ENCODE data around the gene ATG5.
A peak's percentile ranks its signal among the peaks of the same experiment; 100 is the strongest.

The ATG5 gene

DNA sequence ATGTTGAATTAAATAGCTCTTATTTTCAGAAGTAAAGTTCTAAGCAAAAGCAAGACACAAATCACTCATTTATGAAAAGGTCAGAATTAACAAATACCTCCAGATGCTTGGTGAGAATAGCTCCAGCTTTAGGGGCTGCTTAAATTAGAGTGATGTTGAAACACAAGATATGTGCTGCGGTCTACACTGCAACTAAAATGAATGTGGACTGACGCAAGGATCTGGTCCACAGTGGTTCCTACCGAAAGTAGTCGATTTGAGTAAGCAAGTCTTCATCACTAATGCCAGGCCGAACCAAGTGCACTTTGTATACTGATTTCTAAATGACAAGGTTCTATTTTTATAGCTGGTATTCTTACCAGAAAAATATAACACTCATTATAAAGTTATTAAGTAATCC is 143.1 kb downstream of the ATG5 start:
- peak in 1 of 2 experiments; percentile 46 for DNase-seq
- TF ChIP-seq POLR2A (IDR thresholded peaks at IDR 0.05; ENCODE audit: low read length) (no peak), GATA1 (IDR thresholded peaks at IDR 0.05; ENCODE audit: low read depth, low read length) (no peak)

DNA sequence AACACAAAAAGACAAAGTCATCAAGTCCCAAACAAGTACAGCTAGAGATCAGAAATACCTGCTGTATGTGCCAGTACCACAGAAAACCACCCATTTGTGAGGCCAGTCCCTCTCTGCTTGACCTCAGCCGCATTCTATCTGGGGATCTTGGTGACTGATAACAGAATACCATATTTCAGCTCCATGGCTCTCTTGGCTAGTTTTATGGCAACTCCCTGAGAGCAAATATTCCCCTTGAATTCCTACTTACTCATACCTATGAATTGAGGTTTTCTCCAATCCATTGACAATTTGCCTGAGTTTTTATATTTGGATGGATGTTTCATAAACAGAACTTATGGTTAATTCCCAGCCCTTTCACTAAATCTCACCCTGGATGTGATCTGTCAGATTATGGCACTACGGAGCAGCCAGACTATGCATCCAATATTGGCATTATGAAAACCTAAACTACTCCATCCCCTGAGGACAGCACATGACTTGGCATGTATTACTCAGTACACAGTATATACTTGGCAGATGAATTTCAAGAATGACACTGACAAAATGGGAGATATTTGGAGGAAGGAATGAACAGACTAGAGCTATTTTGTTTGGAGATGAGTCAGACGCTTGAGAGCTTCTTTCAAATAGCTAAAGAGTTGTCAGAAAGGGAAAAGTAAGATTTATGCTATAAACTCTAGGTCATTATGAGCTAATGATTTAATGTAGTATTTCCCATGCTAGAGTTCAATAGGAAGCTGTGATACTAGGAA is 143.7 kb downstream of the ATG5 start:
- TF ChIP-seq GATA1 (IDR thresholded peaks at IDR 0.05; ENCODE audit: low read depth, low read length), result no peak
- no peak for TF ChIP-seq POLR2A (IDR thresholded peaks at IDR 0.05; ENCODE audit: low read length)
- peak; percentile 39 to 77 for DNase-seq

GRCh38 chr6:106180208-106180607 is 145.4 kb downstream of the ATG5 start:
- peak in 1 of 2 experiments; percentile 15 for DNase-seq
- TF ChIP-seq GATA1 (IDR thresholded peaks at IDR 0.05; ENCODE audit: low read depth, low read length) (no peak), POLR2A (IDR thresholded peaks at IDR 0.05; ENCODE audit: low read length) (no peak)

DNA sequence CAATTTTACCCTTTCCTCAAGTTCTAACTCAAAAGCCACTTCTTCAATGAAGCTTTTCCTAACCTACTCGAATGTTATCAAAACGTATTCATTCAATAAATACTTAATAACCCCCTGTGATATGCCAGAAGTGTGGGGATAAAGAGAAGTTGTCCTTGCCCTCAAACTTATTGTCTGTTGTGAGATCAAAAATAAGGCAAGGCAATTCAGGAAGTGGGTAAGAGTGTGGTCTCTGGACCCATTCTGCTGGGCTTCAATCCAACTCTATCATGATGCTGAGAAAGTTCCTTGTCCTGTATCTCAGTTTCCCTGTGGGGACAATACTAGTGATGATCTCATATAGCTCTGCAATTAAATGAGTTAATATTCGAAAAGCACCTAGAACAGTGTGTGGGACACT is 146.7 kb downstream of the ATG5 start:
- DNase-seq, result no peak
- TF ChIP-seq GATA1 (IDR thresholded peaks at IDR 0.05; ENCODE audit: low read depth, low read length) (no peak), POLR2A (IDR thresholded peaks at IDR 0.05; ENCODE audit: low read length) (no peak)

DNA sequence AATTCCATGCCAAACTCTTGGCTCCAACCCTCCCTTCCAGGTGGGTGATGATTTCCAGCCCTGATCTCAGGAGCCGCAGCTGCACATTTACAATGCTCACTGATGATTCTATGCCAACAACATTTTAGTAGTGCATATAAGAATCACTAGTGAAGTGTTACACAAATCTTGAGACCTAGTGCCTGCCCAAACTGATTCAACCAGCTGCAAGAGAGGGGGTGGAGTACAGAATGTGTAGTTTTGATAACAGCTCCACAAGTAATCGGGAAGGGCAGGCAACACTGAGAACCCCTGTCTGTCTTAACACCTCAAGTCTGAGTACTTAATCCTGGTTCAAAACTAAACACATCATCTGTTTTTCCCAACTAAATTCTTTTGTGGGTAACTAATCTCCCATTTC is 147.8 kb downstream of the ATG5 start:
- no peak for TF ChIP-seq GATA1 (IDR thresholded peaks at IDR 0.05; ENCODE audit: low read depth, low read length)
- TF ChIP-seq POLR2A (IDR thresholded peaks at IDR 0.05; ENCODE audit: low read length), result no peak
- peak; percentile 88 to 94 for DNase-seq

- DNase-seq, result no peak
- TF ChIP-seq POLR2A (IDR thresholded peaks at IDR 0.05; ENCODE audit: low read length) (no peak), GATA1 (IDR thresholded peaks at IDR 0.05; ENCODE audit: low read depth, low read length) (no peak)
Measured at GRCh38 chr6:106173124-106173879, 152.3 kb downstream of the ATG5 start.

DNA sequence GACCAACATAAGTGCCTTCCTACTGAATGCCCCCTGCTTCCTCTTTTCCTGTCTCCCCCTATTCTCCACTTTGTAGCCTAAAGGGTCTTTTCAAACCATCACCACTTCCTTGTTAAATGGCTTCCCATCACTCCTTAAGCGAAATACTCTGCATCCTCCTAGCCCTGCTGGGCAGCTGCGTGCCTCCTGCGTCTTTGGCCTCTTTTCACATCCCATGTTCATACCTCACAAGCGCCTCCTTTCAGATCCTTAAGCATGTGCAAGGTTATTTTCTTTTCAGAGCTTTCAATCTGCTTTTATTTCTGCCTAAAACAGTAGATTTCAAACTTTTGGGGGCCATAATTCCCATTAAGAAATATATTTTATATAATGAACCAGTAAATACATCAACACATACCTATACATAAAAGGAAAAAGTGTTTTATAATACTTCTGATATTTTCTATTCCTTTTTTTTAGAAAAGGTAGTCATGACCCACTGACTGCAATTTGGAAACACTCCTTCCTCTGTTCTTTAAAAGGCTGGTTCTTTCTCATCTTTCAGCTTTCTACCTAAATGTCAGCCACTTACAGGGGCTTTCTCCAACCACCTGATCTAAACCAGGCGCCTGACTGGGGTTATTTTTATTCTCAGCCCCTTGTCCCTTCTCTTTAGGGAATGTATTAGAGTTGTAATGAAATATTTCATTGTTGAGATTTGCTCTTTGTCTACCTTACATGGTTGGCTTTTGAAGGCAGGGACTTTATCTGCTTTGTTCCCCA is 155.3 kb downstream of the ATG5 start:
- TF ChIP-seq POLR2A (IDR thresholded peaks at IDR 0.05; ENCODE audit: low read length), result no peak
- TF ChIP-seq GATA1 (IDR thresholded peaks at IDR 0.05; ENCODE audit: low read depth, low read length), result no peak

GRCh38 chr6:106169517-106169916 is 156.0 kb downstream of the ATG5 start:
- no peak for TF ChIP-seq GATA1 (IDR thresholded peaks at IDR 0.05; ENCODE audit: low read depth, low read length)
- no peak for TF ChIP-seq POLR2A (IDR thresholded peaks at IDR 0.05; ENCODE audit: low read length)
- no peak for DNase-seq

More for the DNA sequence above, 155.3 kb downstream of the ATG5 start:
- no peak for DNase-seq

DNA sequence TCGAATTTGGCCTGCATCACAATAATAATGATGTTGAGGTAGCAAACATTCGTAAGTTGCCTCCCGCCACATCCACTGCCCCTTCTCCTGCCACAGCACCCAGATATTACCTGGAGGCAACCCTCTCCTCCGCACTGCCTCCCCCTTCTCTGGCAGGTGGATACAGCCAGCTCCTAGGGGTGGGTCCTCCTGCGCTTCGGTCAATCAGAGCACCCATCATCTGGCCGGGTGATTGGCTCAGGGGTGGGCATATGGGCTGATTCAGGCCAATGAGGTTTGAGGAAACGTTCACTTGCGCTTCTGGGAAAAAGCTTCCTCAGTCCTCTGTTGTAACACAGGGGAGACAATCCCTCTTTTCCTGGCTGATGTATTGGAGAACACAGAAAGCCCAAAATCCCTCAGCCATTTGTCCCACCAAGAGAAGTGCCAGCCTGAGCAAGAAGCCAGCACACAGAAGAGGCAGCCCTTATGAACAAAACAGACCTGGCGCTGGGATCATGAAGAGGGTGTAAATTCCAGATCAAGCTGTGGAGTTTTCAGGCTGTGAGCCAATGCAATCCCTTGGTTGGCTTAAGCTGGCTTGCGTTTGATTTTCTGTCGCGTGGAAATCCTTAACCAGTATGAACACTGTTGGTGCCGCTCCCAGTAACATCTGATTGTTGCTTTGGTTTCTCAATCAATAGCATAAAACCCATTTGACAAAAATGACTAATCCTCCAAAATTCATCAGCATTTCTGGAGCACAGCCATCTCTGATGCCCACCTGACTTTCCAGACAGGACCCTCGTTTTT is 157.3 kb downstream of the ATG5 start:
- DNase-seq, result no peak

GRCh38 chr6:106167096-106167814 is 158.3 kb downstream of the ATG5 start:
- no peak for TF ChIP-seq GATA1 (IDR thresholded peaks at IDR 0.05; ENCODE audit: low read depth, low read length)
- no peak for TF ChIP-seq POLR2A (IDR thresholded peaks at IDR 0.05; ENCODE audit: low read length)
- DNase-seq, result no peak

More for the DNA sequence above, 157.3 kb downstream of the ATG5 start:
- TF ChIP-seq POLR2A (IDR thresholded peaks at IDR 0.05; ENCODE audit: low read length) (no peak), GATA1 (IDR thresholded peaks at IDR 0.05; ENCODE audit: low read depth, low read length) (no peak)

- TF ChIP-seq GATA1 (IDR thresholded peaks at IDR 0.05; ENCODE audit: low read depth, low read length) (no peak), POLR2A (IDR thresholded peaks at IDR 0.05; ENCODE audit: low read length) (no peak)
- DNase-seq, result peak in 1 of 2 experiments; percentile 42
Measured at GRCh38 chr6:106165885-106166485, 159.6 kb downstream of the ATG5 start.
